HG03135 (cell line): Measurements from ENCODE around the gene CORO6.

ENCODE experiments used
- ATAC-seq: cut with Tn5 transposase; IDR thresholded peaks from one replicate; pipeline ENCODE4 v1.9.1; 2021; ENCODE audit warnings: mild to moderate bottlenecking, moderate library complexity; ENCODE audit not compliant: unreplicated experiment

CORO6 gene

DNA sequence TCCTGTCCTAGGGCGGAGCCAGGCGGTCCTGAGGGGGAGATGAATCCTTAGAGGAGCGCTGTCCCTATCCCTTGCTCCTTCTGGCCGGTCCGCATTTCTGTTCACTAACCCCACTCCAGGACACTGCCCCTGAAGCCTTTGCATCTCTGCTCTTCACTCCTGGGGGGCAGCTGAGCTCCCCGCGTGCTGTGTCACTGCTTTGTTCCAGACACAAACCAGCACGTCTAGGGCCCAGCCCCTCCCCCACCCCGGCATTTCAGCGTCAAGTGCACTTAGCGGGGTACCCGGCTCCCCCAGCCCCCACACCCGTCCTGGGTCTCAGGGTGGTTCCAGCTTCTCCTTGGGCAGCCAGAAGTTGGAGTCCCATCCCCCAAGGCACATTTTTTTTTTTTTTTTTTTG is 8.9 kb downstream of the CORO6 start:
- ATAC-seq, result no peak

DNA sequence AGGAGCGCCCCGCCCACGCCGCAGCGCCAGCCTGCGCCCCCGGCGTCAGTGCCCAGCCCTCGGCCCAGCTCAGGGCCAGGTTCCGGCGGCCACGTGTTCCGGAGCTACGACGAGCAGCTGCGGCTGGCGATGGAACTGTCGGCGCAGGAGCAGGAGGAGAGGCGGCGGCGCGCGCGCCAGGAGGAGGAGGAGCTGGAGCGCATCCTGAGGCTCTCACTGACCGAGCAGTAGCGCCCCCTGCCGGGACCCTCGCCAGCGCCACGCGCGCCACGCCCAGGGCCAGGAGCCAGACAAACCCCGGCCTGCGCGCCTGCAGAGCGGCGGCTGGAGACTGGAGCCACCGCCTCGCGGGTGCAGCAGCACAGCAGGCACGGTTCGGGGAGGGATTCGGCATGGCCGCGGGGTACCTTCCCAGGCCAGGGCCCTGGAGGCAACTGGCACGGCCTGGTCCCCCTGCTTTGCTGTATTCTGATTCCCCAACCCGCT is 9.3 kb downstream of the CORO6 start:
- ATAC-seq, result no peak

DNA sequence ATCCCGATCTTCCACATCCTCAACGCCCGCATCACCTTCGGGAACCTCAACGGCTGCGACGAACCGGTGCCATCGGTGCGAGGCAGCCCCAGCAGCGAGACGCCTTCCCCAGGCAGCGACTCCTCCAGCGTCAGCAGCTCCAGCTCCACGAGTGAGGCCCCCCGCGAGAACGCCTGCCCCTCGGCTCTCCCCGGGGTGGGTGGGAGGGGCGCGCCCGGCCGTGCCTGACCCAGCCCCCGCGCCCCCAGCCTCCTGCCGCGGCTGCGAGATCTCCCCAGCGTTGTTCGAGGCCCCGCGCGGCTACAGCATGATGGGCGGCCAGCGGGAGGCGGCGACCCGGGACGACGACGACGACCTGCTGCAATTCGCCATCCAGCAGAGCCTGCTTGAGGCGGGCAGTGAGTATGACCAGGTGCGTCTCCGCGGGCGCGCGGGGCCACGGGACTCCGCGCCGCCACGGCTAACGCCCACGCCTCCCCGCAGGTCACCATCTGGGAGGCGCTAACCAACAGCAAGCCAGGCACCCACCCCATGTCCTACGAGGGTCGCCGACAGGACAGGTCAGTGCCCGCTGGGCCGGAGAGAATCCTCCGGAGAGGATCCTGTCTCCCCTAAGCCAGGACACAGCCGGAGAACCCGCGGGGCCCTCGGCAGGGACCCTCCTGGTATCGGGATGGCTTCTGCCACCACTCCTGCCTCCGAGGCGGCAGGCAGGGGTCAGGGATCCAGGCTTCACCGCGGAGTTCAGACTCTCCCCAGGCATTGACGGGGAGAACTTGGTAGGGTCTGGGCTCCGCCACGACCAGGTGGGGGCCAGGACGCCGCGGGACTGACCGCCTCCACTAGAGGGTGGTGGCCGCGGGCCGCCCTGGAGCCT is 10.1 kb downstream of the CORO6 start:
- ATAC-seq, result no peak

DNA sequence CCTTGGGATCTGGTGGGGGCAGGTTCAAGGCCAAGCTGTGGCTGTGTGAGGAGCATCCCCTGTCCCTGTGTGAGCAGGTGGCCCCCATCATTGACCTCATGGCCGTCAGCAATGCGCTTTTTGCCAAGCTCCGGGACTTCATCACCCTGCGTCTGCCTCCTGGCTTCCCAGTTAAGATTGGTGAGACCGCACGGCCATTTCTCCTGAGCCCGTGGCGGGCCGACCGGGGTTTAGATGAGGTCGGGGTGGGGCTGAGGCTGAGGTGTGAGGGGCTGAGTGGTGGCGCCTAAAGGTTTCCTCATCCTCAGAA is 10.7 kb downstream of the CORO6 start:
- no peak for ATAC-seq

DNA sequence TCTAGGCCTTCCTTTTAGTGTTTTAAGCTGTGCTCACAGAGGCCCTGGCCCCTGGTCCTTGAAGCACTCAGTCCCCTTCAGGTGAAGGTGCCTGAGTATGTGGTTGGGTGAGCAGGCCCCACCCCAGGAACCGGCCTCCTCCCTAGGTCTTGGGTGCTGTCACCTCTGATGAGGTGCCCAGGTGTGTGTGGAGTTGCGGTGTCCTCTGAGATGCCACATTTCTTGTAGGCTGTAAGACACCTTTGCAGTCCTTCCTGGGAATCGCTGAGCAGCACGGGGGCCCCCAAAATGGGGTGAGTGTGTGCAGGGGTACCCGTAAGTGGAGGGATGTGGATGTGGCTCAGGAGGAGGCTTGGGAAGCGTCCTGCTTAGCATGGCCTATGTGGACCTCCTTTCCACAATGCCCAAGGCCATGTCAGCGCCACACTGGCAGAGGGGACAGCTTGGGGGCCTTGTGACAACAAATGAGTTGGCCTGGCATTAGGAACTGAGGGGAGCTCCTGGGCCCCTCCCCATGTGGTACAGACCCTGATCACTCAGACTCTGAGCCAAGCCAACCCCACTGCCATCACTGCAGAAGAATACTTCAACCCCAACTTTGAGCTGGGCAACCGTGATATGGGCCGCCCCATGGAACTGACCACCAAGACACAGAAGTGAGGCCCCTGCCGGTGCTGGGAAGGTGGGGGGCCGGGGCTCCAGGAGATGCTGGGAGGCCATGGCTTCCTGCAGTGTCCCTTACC is 11.2 kb downstream of the CORO6 start:
- no peak for ATAC-seq

DNA sequence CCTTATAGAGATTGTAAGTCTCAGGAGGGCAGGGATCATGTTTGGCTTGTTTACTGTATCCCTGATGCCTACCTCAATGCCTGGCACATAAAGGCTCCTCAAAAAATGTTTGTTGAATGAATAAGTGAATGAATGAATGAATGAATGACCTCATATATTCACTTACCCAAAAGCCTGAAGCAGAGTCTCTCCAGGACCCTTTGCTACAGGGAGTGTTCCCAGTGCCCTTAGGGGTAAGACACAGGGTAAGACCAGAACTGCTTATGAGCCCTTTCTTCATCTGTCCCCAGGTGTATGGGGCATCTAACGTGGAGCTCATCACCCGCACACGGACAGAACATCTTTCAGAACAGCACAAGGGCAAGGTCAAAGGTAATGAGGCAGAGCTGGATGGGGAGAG is 12.3 kb downstream of the CORO6 start:
- ATAC-seq, result no peak

DNA sequence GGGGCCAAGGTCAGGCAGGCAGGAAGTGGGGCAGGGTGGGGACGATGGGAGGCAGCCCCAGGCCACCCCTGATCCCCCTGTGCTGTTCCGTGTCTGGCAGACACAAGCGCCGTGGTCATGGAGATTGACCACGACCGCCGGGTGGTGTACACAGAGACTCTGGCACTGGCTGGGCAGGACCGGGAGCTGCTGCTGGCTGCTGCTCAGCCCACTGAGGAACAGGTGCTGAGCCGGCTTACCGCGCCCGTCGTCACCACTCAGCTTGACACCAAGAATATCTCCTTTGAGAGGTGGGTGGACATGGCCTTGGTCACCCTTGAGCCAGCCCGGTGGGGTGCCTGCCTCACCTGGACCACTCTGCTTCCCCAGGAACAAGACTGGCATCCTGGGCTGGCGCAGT is 13.7 kb downstream of the CORO6 start:
- no peak for ATAC-seq

DNA sequence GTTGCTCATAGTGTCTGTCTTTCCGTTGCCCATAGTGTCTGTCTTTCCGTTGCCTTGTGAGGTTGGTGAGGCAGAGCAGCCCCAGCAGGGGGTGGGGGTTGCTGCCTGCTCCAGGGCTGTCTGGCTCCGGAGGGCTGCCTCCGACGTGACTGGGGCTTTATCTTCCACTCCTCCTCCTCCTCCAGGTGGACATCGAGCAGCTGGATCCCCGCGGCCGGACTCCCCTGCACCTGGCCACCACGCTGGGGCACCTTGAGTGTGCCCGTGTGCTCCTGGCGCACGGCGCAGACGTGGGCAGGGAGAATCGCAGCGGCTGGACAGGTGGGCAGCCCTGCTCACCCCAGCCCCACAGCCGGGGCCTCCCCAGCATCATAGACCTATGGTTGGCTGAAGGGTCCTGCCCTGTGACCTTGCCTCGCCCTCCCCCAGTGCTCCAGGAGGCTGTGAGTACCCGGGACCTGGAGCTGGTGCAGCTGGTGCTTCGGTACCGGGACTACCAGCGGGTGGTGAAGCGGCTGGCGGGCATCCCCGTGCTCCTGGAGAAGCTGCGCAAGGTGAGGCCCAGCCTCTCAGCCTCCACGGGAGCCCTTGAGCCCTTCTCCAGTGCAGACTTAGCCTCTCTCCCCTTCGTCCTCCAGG is 15.0 kb downstream of the CORO6 start:
- ATAC-seq, result no peak

DNA sequence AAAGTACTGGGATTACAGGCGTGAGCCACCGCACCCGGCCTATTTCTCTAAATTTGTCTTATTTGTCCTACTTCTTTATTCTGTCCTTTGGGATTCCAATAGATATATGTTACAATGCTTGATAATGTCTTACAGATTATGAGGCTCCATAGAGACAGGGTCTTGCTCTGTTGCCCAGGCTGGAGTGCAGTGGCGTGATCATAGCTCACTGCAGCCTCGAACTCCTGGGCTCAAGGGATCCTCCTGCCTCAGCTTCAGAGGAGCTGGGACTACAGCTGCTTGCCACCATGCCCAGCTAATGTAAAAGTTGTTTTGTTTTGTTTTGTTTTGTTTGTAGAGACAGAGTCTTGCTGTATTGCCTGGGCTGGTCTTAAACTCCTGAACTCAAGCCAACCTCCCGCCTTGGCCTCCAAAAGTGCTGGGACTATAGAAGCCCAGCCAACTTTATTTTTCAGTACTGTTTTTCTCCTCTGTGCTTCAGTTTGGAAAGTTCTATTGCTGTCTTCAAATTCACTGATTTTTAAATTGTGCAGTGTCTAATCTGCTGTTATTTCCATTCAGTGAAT is 19.5 kb downstream of the CORO6 start:
- ATAC-seq, result no peak

DNA sequence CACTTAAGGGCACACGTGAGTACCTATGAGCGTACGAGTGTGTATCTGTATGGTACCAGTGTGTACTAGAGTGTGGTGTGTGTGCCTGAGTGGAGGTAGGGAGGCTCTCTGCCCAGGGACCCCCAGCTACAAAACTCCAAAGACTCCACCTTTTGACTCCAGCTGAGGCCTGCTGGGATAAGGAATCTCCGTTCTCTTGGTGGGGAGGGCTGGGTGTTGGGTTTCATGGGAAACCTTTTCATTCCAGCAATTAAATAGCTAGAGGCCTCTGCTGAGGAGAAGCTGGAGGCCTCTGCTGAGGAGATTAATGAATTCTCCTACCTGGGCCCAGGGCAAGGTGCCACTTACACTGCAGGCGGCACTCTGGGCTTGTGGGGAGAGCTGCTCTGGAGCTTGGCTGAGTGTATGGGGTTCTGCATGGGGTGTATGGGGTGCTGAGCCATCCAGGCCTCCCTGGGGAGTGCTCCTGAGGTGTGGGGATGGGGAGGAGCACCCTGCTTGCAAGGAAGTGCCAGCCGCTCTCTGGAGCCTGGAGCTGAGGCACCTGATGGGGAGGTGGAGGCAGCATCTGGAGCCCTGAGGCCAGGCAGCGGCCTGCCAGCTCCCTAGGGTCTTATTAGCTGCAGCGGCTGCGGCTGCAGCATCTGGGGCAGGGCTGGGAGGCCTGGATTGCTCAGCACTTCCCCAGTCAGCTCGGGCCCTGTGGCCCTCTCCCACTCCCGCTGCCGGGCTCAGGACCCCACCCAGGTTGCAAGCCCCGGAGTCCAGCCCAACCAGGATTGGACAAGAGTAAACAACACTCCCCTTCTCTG is 25.1 kb downstream of the CORO6 start:
- no peak for ATAC-seq

DNA sequence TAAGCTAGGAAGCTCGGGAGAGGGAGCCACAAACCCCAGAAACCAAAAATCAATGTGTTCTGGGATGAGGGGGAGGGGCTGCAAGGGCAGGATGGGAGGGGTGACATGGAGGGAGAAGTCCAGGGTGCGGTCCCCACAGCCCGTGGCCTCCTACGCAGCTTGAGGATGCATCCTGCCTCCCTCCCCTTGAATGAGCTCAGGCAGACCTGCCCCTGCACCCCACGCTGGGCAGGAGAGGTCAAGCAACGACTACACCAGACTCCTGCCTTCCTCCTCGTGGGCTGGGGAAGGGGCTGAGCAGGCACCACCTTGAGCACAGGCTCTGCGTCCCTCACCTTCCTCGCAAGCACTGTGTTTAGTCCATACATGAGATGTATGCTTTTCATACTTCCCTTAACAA is 25.9 kb downstream of the CORO6 start:
- ATAC-seq, result no peak

DNA sequence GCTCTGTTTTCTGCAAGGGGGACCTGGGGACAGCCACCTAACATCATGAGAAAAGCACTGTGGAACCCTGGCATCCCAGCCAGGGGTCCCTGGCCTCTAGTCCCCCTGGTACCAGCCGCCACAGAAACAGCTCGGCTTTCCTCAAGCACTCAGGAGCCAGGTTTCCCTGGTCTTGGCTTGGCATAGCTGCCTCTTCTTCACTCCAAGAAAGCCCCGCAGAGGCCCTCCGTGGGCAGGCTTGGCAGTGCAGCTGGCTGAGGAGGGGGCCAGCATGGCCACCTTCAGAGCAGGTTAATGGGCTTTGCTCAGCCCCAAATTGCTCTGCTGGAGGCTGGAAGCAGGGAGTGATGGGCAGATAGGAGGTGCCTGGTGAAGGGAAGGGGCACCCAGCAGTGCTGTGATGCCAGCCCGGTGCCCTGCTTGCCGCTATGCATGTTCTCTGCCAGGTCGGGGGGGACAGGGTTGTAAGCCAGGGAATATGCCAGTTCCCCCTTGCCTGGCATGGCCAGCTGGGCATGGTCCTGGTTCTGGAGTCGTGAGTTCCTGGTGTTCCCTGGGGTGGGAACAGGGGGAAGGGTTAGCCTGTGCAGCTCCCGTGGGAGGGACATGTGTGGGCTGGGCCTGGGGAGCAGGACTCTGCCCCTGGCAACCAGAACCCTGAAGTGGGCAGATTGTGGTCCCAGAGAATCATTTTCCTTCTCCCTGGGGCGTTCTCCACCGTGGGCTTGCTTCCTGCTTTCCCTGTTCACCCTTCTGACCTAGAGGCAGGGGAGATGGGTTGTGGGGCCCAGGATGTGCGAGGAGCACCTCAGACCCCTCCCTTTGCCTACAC is 26.6 kb downstream of the CORO6 start:
- no peak for ATAC-seq

DNA sequence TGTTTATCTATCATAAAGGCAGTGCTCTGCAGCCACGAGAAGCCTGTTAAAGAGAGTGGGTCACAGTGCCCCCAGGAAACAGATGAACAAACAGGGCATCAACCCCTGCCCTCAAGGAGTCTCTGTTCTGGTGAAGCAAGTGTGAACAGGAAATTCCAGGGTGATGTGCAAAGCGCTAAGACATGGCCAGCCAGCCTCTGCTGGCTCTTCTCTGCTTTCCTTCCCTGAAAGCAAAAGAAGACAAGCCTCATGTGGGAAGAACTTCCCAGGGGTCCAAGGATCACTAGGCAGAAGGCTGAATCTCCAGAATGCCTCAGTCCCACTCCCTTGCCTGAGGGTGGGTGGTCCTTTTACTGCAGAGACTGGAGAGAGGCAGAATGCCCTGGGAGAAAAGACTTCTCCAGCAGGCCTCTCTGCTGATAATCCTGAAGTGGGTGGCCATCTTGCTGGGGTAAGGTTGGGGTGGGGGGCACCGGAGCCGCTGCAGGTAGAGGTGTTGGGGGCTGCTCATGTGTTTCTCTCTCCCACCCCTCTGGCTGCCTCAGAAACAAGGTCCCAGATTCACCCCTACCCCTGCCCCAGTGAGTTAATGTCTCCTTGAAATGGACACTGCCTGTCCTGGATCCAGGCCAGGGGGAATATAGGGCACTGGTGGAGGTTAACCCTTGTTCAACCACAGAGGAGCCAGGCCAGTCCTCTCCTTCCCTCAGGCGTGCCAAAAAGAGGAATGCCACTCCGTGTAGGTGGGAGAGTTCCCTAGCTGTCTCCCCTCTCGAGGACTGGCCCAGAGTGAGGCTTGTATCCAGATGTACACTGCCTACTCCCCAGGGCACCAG is 27.4 kb downstream of the CORO6 start:
- ATAC-seq, result no peak

DNA sequence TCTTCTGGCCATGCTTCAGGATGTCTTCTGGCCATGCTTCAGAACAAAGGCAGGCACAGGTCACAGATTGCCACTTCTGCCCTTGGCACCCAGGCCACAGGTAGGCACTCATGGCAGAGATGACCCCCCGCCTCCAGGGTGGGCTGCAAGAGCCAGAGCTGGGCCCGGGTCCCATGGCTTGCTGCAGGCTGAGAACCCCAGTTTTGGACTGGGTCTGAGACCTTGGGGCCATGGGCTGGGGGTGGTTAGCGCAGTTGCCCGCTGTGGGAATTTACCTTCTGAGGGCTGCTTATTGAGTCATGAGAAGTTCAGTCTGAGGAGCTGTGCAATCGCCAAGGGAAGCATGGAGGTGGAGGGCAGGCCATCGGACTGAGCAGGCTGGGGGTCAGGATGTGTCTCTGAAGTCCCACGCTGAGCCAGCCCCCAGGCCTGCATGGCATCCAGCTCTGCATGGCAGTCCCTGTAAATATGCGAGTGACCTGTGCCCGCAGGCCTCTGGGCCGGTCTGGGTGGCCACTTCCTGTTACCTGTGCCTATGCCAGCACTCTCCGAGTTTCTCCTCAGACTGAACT is 28.1 kb downstream of the CORO6 start:
- ATAC-seq, result no peak

DNA sequence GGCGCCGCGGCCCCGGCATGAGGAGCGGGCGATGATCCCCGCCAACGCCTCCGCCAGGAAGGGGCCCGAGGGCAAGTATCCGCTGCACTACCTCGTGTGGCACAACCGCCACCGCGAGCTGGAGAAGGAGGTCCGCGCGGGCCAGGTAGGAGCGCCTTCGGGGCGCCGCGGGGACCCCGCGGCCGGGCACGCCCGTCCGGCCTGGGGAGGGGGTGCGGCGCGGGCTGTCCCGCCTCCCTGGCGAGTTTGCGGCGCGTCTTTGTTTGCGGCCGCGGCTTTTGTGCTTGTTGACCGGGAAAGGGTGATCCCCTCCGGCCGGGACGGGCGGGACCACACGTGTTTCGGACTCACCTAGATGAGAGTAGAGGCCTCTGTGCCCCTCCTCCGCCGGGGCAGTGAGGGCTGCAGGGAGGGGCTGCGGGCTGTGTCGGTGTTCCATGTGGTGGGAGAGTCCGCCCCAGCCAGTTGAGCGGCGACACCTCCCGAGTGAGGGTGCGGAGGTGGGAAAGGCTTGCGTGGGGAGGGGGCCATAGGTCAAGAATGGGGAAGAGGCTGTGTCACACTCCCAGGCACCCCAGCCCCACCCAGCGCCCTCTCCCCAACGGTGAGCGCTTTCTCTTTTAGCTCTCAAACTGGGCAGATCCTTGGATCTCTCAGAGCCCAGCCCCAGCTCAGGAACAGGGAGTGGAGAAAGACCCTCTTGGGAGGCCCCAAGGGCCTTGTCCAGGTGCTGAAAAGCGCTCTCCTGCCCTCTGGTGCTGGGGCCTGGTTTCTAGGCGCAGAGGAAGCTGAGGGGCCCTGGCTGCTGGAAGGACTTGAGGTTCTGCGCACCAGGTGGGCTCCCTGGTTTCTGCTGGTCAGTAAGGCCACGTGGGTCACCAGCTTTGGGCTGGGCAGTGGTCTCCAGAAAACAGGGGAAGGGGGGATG is 28.9 kb downstream of the CORO6 start:
- ATAC-seq, result no peak

DNA sequence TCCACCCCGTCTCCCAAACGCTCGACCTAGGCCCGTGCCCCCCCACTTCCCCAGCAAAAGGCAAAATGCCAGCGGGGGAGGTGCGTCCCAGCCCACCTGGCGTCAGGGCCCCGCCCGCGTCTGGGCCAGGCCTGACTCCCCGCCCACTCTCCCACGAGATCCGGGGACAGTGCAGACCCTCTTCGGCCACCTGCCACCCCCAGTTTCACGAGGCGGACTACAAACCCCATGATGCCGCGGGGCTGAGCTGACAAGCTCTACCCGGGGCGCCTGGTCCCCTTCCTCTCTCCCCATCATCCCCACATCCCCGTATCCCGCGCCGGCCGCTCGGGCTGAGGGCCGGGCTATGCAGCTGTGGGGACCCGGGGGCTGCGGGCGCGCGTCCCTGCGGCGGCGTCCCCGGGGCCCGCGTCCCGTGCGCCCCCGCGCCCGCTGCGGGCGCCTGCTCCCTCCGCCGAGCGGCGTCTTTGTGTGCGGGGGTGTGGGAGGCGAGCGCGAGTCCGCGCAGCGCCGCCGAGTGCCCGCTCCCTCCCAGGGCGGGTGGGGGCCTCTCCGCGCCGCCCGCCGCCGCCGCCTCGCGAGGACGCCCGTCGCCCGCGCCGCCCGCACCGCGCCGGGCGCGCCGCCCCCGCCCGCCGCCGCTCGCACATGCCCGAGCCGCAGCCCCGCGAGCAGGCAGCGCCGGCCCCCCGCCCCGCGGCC is 29.7 kb downstream of the CORO6 start, which contains the start of gene ANKRD13B:
ANKRD13B (plus strand) TSS at position 283 of the 702 bp plus-strand sequence. CDS start 490 bp downstream, outside the sequence.
- ATAC-seq, result no peak
